COLO668 (cell line): ENCODE results near the gene WBP2NL.
A peak's percentile ranks its signal among the peaks of the same experiment; 100 is the strongest.

Source experiments
- DNase-seq: peaks from one replicate; lab custom pipeline; 2025; ENCODE audit not compliant: unreplicated experiment; lab: John Stamatoyannopoulos, UW

The WBP2NL gene

DNA sequence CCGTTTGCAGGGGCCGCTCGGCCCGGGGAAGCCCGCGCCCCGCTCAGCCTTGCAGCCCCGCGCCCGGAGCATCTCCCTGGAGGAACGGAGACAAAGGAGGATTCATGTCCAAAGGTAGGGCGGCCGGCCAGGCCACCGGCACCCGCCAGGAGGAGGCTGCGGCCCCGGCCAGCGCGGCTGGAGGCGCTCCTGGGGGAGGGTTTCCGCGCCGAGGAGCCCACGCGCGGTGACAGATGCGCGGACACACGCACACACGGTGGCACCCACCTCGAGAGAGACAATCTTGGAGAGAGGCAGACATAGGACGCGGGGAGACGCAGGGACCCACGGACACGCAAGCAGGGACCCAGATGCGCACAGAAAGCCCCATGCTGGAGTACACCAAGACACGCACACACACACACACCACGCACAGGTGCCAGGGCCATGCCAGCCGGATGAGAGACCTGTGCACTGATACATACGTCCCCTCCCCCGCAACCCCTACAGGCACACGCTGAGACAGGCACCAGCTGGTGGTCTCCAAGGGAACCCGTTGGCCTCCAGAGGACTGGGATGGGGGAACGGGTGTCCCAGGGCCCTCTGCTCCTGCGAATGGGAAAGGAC is 21.5 kb upstream of the WBP2NL start:
- peak; percentile 69 for DNase-seq

DNA sequence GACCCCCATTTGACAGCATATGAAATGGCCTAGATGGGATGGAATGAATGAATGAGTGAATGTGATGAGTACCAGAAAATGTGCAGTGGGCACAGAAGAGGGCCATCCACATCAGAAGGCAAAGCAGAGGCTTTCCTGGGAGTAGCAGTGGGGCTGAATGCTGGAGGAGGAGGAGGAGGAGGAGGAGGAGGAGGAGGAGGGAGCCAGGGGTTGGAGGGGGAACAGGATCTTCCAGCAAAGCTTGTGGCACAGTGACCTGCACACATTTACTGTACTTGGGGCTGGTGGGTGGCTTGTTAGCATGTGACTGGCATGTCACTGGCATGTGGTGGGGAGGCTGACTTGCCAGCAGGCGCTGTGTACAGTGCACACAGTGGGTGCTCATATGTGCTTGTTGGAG is 19.9 kb upstream of the WBP2NL start:
- no peak for DNase-seq

DNA sequence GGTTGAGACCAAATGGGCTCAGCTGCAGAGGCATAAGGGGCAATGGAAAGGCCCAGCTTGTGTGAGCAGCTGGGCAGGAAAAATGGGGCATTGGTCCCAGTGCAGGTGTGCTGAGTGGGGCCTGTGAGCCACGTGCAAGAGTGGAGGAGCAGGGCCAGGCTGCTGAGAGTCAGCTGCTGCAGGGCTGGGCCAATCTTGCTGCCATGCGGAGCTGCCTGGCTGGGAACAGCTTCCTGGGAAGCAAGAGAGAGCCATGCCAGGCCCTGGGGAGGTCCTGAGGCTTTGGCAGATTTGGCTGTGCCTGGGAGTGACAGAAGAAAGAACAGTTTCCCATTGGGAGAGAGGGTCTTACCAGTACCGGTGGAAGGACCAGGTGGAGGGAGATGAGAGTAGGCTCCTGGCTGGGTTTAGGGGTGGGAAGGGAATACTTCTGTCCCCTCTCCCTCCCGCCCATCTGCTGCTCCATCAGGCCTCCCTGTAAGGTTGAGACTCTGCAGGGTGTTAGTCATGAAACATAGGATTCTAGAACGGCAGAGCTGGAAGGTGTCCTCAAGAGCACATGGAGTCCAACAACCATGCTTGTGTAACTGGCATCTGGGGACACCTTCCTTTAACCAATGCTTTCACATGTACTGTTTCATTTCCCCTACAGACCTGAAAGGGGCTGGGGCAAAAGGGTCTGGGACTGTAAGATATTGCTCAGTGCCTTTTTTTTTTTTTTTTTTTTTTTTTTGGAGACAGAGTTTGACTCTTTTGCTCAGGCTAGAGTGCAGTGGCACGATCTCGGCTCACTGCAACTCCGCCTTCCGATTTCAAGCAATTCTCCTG is 19.0 kb upstream of the WBP2NL start:
- peak; percentile 13 for DNase-seq

DNA sequence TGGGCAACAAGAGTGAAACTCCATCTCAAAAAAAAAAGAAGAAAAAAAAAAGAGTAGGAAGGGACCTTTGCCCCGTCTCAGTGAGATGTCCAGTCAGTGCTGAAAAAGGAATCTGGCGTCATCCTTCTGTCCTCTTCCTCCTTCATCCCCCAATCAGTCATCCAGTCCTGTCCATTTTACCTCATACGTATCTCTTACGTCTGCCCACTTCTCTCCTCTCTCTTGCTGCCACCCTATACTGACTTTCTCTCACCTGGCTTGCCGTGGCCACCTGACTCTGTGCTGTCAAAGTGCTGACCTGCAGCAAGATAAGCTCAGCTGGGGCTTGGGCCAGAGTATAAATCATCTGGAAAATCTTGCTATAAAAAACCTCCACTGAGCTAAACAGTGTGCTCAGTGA is 15.7 kb upstream of the WBP2NL start:
- no peak for DNase-seq

DNA sequence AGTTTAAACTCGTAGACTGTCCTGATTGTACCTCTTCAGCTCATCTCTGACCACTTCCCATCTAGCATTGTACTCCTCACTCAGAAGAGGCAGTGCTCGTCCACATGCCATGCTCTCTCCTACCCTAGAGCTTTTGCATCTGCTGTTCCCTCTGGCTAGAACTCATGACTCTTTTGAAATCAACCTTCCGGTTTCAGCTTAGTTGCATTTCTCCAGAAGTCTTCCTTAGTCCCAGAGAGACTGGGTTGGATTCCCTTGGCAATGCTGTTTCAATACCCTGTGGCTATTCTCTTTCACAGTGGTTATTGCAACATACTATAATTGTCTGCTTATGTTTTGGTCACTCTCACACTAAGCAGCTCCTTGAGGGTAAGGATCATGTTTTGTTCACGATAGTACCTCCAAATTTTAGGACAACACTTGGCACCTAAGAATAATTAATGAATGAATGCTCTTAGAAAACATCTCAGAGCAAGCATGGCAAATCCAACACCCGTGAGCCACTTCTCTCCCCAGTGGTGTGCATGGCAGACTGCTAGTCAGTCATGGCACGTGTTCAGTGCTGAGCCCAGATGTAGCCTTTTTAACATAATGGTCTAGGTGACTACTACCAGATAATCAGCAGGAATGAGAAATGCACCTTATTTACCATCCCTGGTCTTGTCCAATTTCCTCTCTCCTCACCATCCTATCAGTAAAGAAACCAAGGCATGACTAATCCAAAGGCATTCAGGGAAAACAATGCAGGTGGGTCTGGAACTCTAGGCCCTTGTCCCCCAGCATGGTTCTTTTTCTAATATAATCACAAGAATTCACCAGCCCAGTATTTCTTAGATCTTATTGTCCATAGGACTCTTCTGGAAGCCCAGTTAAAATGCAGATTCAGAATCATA is 14.8 kb upstream of the WBP2NL start:
- DNase-seq: no peak

DNA sequence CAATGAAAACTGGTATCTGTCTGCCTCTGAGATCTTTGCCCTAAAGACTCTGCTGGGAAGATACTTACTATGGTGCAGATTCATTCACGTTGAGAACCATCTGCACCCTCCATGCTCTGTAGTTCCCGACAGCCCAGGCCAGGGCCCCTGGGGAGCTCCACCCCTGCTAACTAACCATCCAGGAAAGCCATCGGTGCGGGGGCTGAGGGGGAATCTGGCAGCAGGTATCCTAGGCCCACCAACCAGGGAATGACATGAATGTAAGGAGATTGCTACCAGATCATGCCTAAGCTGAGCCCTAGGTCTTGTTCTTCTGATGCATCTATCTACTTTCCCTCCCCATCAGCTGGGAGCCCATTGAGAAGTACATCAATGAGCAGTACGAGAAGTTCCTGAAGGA is 11.3 kb upstream of the WBP2NL start:
- no peak for DNase-seq

DNA sequence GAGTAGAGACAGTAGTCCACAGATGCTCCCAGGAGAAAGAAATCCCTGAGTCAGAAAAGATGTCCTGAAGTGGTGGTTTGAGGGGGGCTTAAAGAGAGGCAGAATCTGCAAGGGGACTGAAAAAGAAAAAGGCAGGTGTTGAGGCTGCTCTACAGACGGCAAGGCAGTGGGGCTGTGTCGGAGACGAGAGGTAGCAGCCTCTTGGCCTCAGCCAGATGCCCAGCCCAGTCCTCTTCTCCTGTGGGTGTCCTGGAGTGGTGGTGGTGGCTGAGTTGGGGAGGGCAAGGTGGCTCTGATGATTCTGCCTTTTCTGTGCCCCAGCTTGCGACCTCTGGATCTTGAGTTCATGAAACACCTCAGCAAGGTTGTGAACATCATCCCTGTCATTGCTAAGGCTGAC is 9.3 kb upstream of the WBP2NL start:
- no peak for DNase-seq

DNA sequence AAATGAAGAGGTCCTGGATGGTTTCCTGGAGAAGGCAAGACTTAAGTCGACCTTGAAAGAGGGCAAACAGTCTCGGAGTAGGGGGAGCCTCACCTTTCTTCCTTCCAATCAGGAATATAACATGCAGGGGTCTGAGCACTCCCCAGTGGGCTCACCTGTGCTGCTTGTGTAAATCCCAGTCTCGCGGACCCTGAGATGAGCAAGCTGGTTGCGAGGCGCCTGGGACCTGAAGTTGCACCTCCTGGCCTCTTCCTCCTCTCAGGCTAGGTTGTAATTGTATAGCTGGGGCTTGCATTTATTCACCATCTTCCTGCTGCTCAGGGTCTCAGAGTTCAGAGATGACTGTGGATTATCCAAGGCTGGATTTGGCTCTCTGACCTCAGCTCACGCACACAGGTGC is 7.5 kb upstream of the WBP2NL start:
- no peak for DNase-seq

DNA sequence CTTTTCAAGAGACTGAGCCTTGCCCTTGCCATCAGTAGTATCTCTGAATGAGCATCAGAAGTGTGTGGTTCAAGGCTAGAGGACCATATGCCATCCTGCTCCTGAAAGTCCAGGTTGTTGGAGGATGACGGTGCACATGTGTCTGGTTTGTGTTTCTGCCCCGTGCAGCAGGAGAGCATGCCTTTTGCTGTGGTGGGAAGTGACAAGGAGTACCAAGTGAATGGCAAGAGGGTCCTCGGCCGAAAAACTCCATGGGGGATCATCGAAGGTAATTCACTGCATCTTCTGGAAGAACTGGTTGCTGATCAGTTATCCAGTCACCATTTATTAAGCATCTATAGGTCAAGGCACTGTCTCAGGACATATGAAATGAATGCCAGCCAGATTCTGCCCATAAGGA is 6.1 kb upstream of the WBP2NL start:
- DNase-seq: no peak

DNA sequence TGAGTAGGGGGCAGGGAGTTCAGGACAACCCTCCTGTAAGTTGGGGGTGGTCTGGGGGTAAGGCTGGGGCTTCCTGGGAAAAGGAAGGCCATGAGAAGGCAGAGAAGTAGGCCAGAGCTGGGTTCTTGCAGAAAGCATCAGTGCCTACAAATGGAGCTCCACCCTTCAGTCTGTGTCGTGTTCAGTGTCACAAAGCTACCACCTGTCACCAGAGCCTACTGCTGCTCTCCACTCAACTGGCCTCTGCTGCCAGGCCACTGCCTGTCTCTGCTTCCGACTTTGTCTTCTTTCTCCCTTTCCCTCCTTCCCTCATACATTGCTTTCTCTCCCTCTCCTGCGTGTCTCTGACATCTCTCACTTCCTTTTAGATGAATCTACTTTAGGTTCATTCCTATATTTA is 3.4 kb upstream of the WBP2NL start:
- DNase-seq: no peak

DNA sequence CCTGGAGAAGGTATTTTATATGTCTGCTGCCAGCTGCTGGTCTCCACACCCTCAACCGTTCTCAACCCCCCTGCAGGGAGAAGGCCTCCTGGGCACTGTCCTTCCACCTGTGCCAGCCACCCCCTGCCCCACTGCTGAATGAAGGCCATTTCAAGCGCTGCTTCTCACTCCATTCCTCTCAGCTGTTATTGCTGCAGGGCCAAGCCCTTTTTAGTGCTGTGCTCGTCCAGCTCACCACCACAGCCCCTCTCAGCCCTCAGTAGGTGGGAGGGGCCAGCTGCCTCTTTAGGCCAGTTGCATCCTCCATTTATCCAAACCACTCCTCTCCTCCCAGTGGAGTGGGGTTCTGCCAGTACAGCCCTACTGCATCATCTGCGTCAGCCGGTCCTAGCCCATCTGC is 1.8 kb upstream of the WBP2NL start:
- no peak for DNase-seq

DNA sequence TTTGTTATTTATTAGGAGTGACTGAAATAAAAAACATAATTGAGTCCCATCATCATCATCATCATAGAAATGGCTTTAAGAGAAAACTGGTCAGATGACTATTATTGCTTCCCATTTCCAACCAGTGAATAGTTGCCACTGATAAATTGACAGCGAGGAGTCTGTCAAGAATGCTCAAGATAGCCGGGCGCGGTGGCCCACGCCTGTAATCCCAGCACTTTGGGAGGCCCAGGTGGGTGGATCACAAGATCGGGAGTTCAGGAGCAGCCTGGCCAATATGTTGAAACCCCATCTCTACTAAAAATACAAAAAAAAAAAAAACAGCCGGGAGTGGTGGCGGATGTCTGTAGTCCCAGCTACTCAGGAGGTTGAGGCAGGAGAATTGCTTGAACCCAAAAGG is 1.9 kb downstream of the WBP2NL start:
- no peak for DNase-seq

DNA sequence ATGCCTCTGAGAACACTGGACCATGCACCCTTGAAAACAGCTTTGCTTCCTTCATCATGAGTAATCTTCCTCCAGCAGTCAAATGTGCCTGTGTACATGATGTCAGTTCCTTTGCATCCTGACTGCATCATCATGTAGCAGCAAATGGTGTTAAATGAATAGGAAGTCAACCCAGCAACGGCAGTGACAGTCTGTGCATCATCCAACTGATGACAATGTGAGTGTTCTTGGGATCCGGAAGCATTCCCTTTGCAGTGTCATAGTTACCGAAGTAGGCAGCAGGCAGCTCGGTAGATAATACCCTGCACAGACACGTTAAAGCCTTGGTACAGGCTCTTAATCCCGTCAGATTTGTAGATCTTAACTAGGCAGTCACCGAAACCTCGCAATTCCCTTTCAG is 2.5 kb downstream of the WBP2NL start:
- no peak for DNase-seq

DNA sequence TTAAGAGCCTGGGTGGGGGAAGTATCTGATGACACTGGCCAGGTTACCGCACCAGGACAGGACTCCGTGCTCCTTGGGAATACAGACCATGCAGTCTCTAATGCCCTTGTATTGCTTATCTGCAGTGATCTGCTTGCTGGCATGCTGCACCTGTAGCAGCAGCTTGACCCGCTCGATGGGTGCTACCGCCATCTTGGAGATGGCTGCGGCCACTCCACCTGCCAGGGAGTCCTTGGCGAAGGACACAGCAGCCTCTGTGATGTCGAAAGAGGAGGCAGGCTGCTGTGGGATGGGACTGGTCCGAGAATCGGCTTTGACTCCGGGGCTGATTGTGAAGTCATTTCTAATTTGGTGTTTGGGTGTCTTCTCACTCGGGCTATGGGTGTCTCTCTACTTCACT is 3.1 kb downstream of the WBP2NL start:
- no peak for DNase-seq

DNA sequence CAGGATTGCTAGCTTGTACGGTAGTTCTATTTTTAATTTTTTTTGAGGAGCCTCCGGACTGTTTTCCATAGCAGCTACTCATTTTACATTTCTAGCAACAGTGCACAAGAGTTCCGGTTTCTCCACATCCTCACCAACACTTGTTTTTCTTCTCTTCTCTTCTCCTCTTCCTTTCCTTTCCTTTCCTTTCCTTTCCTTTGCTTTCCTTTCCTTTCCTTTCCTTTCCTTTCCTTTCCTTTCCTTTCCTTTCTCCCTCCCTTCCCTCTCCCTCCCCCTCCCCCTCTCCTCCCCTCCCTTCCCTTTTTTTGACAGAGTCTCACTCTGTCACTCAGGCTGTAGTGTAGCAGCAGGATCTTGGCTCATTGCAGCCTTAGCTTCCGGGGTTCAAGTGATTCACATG is 9.3 kb downstream of the WBP2NL start:
- DNase-seq: no peak

DNA sequence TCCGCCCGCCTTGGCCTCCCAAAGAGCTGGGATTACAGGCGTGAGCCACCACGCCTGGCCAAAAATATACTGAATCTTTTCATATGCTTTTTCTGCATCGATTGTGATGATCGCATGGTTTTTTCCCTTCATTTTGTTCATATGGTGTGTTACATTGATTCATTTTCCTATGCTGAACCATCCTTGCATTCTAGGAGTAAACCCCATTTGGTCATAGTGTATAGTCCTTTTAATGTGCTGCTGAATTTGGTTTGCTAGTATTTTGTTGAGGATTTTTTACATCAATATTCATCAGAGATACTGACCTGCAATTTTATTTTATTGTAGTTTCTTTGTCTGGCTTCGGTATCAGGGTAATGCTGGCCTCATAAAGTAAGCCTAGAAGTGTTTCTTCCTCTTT is 12.2 kb downstream of the WBP2NL start:
- DNase-seq: no peak

DNA sequence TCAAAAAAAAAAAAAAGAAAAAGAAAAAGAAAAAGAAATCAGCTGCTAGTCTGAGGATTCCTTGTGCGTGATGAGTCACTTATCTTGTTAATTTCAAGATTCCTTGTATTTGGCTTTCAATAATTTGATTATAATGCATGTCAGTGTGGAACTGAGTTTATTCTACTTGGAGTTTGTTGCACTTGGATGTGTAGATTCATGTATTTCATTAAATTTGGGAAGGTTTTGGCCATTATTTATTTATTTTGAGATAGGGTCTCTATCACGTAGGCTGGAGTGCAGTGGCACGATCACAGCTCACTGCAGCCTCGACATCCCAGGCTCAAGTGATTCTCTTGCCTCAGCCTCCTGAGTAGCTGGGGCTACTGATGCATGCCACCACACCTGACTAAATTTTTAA is 14.8 kb downstream of the WBP2NL start:
- DNase-seq: no peak

DNA sequence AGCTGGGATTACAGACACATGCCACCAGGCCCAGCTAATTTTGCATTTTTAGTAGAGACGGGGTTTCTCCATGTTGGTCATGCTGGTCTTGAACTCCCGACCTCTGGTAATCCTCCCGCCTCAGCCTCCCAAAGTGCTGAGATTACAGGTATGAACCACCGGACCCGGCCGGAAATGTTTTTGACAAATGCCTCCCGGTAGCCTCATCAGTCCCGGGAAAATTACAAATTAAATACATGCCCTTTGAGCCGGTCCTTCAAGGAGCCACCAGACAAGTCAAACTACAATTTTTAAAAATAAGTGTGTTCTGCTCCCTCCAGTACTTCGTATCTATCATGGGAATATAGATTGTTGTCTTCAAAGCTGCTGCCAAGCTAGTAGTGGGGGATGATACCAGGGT is 17.5 kb downstream of the WBP2NL start:
- no peak for DNase-seq

DNA sequence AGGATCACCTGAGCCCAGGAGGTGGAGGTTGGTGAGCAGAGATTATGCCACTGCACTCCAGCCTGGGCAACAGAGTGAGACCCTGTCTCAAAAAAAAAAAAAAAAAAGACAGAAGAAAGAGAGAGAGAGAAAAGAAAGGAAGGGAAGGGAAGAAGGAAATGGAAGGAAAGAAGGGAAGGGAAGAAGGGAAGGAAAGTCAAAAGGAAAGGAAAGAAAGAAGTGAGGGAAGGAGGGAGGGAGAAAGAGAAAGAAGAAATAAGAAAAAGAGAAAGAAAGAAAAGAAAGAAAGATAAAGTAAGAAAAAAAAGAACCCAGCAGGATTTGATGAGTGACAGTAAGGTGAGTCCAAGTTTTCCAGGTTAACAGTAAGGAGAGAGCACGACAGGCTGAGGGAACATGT is 19.6 kb downstream of the WBP2NL start:
- no peak for DNase-seq

DNA sequence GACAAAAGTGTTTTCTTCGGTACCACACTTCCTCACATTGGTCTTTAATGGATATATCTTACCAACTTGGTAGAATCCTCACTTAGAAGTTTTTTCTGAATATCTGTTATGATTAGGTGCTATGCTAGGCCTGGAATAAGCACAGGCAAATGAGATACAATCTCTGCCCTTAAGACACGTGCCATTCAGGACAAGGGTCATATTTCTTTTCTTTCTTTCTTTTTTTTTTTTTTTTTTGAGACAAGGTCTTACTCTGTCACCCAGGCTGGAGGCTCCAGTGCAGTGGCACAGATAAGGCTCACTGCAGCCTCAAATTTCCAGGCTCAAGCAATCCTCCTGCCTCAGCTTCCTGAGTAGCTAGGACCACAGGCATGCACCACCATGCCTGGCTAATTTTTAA is 23.0 kb downstream of the WBP2NL start:
- no peak for DNase-seq

DNA sequence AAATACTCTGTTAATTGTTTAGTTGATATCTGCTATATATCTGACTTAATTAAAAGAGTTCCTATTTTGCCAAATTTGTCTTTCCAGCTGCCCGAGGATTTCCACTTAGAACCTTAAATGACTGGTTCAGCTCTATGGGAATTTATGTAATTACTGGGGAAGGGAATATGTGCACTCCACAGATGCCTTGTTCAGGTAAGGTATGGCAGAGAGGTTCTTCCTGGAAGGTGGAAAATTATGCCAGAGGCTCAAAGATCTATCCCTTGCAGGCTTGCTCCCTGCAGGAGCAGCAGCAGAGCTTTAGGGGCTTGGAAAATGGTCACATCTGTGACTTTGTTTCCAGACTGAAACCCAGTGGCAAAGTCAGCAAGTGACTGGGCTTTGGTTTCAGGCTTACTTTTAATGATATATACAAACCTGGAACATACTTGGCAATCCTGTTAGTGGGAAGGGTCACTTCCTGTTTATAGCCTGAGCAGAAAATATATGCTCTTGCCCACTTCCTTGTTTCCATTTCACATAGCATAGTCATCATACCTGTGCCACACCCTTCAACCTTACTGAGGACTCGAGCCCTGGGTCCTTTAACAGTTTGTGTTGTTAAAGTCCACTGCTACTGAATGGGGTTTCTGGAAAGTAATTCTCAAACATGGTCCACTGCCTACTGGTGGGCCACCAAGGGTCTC is 23.7 kb downstream of the WBP2NL start:
- DNase-seq: no peak
